ENCODE results near the gene IQCM.

Gene IQCM

GRCh38 chr4:149790172-149790907 lies 25.3 kb downstream of the IQCM start:
- H3K4me1 ChIP-seq (ENCODE audit: control insufficient read depth, insufficient read depth, low read length): no peaks in the 10 kb centered on the region
- POLR2A ChIA-PET: no interaction called here
- CTCF ChIA-PET: interaction anchor here (0.7 kb wide), 1 partner anchor 443 kb away, joined by 5 read pairs; no protein-coding TSS in a partner anchor
- no peak overlapping the region for H3K27ac ChIP-seq (ENCODE audit: extremely low read depth, low read depth, low read length)
- H3K36me3 ChIP-seq (ENCODE audit: control insufficient read depth in 2 of 2, insufficient read depth in 1 of 2, low read length in 2 of 2): no peaks in the 10 kb centered on the region
- no peak overlapping the region for H3K4me3 ChIP-seq (ENCODE audit: low read depth, low read length)
- TF ChIP-seq MZF1 (tag by site-specific recombination; IDR thresholded peaks at IDR 0.05; ENCODE audit: borderline replicate concordance) (no peak), ZNF555 (tag by site-specific recombination; conservative IDR thresholded peaks at IDR 0.05) (no peak), ZNF341 (tag by site-specific recombination; IDR thresholded peaks at IDR 0.05; ENCODE audit: low read depth) (no peak), ZNF302 (tag by site-specific recombination; IDR thresholded peaks at IDR 0.05; ENCODE audit: low read depth) (no peak), ELK4 (IDR thresholded peaks at IDR 0.05; ENCODE audit: borderline replicate concordance, low read depth, low read length) (no peak), GLI4 (tag by site-specific recombination; IDR thresholded peaks at IDR 0.05) (no peak), ZNF664 (tag by site-specific recombination; IDR thresholded peaks at IDR 0.05) (no peak), REST (tag by site-specific recombination; IDR thresholded peaks at IDR 0.05) (no peak), PBX3 (CRISPR knock-in tag; IDR thresholded peaks at IDR 0.05) (no peak), INSM2 (tag by site-specific recombination; IDR thresholded peaks at IDR 0.05) (no peak)
- no peaks in the 10 kb centered on the region for H3K9me3 ChIP-seq (ENCODE audit: control insufficient read depth, insufficient read depth, low read depth, low read length)

GRCh38 chr4:149788300-149788699 lies 27.3 kb downstream of the IQCM start:
- Histone ChIP-seq H3K4me3 (ENCODE audit: low read depth, low read length) (no peak overlapping the region), H3K9me3 (ENCODE audit: control insufficient read depth, insufficient read depth, low read depth, low read length) (no peaks in the 10 kb centered on the region), H3K27ac (ENCODE audit: extremely low read depth, low read depth, low read length) (no peak overlapping the region), H3K4me1 (ENCODE audit: control insufficient read depth, insufficient read depth, low read length) (no peaks in the 10 kb centered on the region), H3K36me3 (ENCODE audit: control insufficient read depth in 2 of 2, insufficient read depth in 1 of 2, low read length in 2 of 2) (no peaks in the 10 kb centered on the region)
- POLR2A ChIA-PET: interaction anchor here (0.6 kb wide), 1 partner anchor 1243 kb away, joined by 4 read pairs; no protein-coding TSS in a partner anchor
- TF ChIP-seq PRDM10 (tag by site-specific recombination; IDR thresholded peaks at IDR 0.05) (no peak), ZNF174 (tag by site-specific recombination; IDR thresholded peaks at IDR 0.05) (no peak), ZNF423 (tag by site-specific recombination; IDR thresholded peaks at IDR 0.05) (no peak), ZNF10 (tag by site-specific recombination; IDR thresholded peaks at IDR 0.05) (no peak), ZIC2 (tag by site-specific recombination; IDR thresholded peaks at IDR 0.05) (no peak), ZNF404 (tag by site-specific recombination; IDR thresholded peaks at IDR 0.05) (no peak), ZNF654 (tag by site-specific recombination; IDR thresholded peaks at IDR 0.05; ENCODE audit: low read depth) (no peak), ZNF561 (tag by site-specific recombination; IDR thresholded peaks at IDR 0.05; ENCODE audit: borderline replicate concordance) (no peak), ZNF776 (tag by site-specific recombination; IDR thresholded peaks at IDR 0.05; ENCODE audit: borderline replicate concordance) (no peak), ZNF514 (tag by site-specific recombination; IDR thresholded peaks at IDR 0.05) (no peak)
- CTCF ChIA-PET: no interaction called here
